Measurements from ENCODE around the gene ZNF619. TPM values are rescaled to one million over a fixed set of nuclear protein-coding genes. Genes with fewer than 3 reads are reported as not detected.
"Not testable (repeated sequence)": the region's sequence is repeated elsewhere in the genome, so short reads cannot be mapped to it uniquely, and the experiment has no call there.

Gene ZNF619
- total and polyA plus RNA-seq, 11 donors: 1.3 to 8.2 (median 4.8) TPM

DNA sequence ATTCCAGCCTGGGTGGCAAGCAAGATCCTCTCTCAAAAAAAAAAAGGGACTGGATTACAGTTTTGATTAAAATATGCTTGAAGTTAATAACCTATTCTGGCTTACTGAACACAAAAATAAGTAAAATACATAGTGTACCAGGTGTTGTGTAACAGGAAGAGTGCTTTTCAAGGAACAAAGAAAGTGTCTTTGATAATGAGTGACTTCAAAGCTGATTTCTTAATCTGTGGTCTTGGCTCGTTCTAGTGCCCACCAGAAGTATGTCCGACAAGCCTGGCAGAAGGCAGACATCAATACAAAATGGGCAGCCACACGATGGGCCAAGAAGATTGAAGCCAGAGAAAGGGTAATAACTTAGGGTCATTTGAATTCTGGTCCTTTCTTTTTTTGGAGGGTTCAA is 15.8 kb upstream of the ZNF619 start:
- TF ChIP-seq POLR2A (IDR thresholded peaks at IDR 0.05): no peak
- TF ChIP-seq, protein P1, sequence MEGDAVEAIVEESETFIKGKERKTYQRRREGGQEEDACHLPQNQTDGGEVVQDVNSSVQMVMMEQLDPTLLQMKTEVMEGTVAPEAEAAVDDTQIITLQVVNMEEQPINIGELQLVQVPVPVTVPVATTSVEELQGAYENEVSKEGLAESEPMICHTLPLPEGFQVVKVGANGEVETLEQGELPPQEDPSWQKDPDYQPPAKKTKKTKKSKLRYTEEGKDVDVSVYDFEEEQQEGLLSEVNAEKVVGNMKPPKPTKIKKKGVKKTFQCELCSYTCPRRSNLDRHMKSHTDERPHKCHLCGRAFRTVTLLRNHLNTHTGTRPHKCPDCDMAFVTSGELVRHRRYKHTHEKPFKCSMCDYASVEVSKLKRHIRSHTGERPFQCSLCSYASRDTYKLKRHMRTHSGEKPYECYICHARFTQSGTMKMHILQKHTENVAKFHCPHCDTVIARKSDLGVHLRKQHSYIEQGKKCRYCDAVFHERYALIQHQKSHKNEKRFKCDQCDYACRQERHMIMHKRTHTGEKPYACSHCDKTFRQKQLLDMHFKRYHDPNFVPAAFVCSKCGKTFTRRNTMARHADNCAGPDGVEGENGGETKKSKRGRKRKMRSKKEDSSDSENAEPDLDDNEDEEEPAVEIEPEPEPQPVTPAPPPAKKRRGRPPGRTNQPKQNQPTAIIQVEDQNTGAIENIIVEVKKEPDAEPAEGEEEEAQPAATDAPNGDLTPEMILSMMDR (IDR thresholded peaks at IDR 0.05): no peak
- peaks cover 6 to 80% (median 68%) of the 10 kb centered on the region in 9 donors for H3K36me3 ChIP-seq
- intact Hi-C loops (cut with DNase I): no loop called here
- H3K27ac ChIP-seq: no peak overlapping the region
- ATAC-seq: no peak
- DNase-seq: no peak
- H3K4me3 ChIP-seq: no peak overlapping the region
- WGBS, 4 donors: 71 to 78% (median 73%) methylated on average over 3 of the region's 3 CpGs
- no peaks in the 10 kb centered on the region for H3K27me3 ChIP-seq
- peaks cover 5 to 31% (median 18%) of the 10 kb centered on the region in 12 donors for H3K4me1 ChIP-seq
- no peaks in the 10 kb centered on the region for H3K9me3 ChIP-seq

DNA sequence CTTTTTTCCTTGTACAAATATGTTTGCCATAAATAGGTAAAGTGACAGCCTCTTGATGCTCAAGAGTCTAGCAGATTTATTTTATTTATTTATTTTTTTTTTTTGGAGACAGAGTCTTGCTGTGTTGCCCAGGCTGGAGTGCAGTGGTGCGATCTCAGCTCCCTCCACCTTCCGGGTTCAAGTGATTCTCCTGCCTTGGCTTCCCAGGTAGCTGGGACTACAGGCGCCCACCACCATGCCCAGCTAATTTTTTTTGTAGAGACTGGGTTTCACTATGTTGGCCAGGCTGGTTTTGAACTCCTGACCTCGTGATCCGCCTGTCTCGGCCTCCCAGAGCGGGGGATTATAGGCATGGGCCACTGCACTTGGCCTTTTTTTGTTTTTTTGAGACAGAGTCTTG is 14.1 kb upstream of the ZNF619 start:
- intact Hi-C loops (cut with DNase I); H3K27me3 ChIP-seq; H3K27ac ChIP-seq; ATAC-seq; DNase-seq; H3K9me3 ChIP-seq; H3K4me3 ChIP-seq: not testable (repeated sequence)
- WGBS, 4 donors: 87 to 97% (median 96%) methylated on average over 7 of the region's 7 CpGs
- peaks cover 6 to 90% (median 68%) of the 10 kb centered on the region in 9 donors for H3K36me3 ChIP-seq
- peaks cover 5 to 23% (median 14%) of the 10 kb centered on the region in 12 donors for H3K4me1 ChIP-seq

DNA sequence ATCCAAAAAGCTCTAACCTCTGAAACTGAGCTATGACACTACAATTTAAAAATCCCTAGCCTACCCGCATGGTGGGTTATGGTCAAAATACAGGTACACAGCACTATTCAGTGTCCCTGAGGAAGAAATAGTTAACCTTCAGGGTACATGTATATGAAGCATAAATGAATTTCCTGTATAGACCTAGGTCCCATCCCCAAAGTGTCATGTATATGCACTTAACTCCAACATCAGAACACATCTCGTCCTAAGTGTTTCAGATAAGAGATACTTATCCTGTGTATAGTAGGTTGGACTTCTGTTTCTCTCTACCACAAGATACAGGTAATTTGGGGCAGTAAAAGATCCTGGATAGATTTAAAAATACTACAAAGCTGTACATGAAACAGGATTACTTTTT is 13.3 kb upstream of the ZNF619 start:
- Histone ChIP-seq H3K27me3 (no peaks in the 10 kb centered on the region), H3K4me3 (no peak overlapping the region), H3K4me1 (peaks cover under 1 to 15% (median 7%) of the 10 kb centered on the region in 12 donors), H3K36me3 (peaks cover 6 to 88% (median 68%) of the 10 kb centered on the region in 9 donors), H3K9me3 (no peaks in the 10 kb centered on the region), H3K27ac (no peak overlapping the region)
- TF ChIP-seq, protein P1 (IDR thresholded peaks at IDR 0.05): no peak
- TF ChIP-seq POLR2A (IDR thresholded peaks at IDR 0.05): no peak
- DNase-seq (no peak), ATAC-seq (no peak)
- intact Hi-C loops (cut with DNase I): no loop called here
- WGBS, 4 donors: 88 to 93% (median 91%) methylated on average over 2 of the region's 2 CpGs

DNA sequence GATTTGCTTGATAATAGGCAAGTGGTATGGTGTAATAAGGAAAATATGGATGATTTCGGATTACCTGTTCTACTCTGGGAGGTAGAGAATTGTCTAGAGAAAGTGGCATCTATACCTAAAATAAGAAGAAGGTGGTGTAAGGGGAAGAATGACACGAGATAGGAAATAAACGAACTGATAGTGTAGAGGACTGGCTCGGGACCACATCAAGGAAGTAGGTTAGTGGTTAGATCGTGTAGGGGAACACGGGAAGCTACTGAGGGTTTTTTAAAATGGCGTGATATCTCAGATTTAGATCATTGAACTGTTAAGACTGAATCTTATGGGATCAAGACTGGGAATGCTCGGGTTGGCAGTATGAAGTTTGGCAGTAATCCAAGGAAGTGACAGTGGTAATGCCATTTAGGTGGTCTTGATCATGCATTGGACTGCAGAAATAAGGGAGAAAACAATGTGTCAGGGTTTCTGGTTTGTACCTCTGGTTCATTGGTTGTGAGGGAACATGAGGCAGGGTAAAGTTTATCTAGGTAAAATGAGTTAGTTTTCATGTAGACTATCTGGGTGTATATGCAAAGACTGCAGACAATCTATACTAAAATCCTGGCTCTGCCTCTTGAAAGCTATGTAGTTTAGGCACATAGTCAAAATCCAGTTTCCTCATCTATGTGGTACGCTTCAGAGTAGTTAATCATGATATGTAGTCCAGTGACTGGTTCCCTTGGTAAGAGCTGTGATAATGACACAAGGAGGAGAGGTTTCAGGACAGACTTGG is 12.4 kb upstream of the ZNF619 start:
- H3K36me3 ChIP-seq: peaks cover 6 to 78% (median 59%) of the 10 kb centered on the region in 9 donors
- H3K27me3 ChIP-seq: no peaks in the 10 kb centered on the region
- 69 to 84% (median 77%) methylated on average over 8 to 9 of the region's 9 CpGs for WGBS, 4 donors
- intact Hi-C loops (cut with DNase I): no loop called here
- peaks cover 0 to 8% (median 0%) of the 10 kb centered on the region in 12 donors for H3K4me1 ChIP-seq
- no peak overlapping the region for H3K4me3 ChIP-seq
- DNase-seq (no peak), ATAC-seq (no peak)
- no peaks in the 10 kb centered on the region for H3K9me3 ChIP-seq
- no peak overlapping the region for H3K27ac ChIP-seq
- TF ChIP-seq, protein P1 (IDR thresholded peaks at IDR 0.05): no peak
- no peak for TF ChIP-seq POLR2A (IDR thresholded peaks at IDR 0.05)

DNA sequence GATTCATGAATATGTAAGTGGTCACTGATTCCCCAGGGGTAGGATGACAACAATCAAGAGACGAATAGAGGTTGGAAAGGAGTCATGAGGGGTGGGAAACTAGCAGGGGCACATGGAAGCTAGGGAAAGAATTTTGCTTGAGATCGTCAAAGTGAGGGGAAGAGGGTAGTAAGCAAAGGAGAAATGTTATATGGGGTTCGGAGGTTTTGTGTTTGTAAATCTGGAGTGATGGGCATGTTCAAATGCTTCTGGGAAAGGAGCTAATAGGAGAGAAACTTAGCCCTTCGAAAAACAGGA is 11.9 kb upstream of the ZNF619 start:
- H3K4me3 ChIP-seq: no peak overlapping the region
- no peak for DNase-seq
- WGBS, 4 donors: 74 to 77% (median 75%) methylated on average over 4 of the region's 4 CpGs
- peaks cover 0 to 8% (median 0%) of the 10 kb centered on the region in 12 donors for H3K4me1 ChIP-seq
- no peak overlapping the region for H3K27ac ChIP-seq
- no peak for TF ChIP-seq POLR2A (IDR thresholded peaks at IDR 0.05)
- TF ChIP-seq, protein P1 (IDR thresholded peaks at IDR 0.05): no peak
- no peak for ATAC-seq
- intact Hi-C loops (cut with DNase I): no loop called here
- peaks cover 6 to 73% (median 54%) of the 10 kb centered on the region in 9 donors for H3K36me3 ChIP-seq
- H3K27me3 ChIP-seq: no peaks in the 10 kb centered on the region
- H3K9me3 ChIP-seq: no peaks in the 10 kb centered on the region
